Stimulated activated CD4-positive, alpha-beta T cell treated with anti-CD3 and anti-CD28 coated beads, Interleukin-4, amount 100 ng/mL, for 1 hour (primary cell): ENCODE data around the gene STMN3.
A peak's percentile ranks its signal among the peaks of the same experiment; 100 is the strongest.

ENCODE experiments used
- DNase-seq: peaks from one replicate; pipeline ENCODE4 v3.0.0-alpha.2; 2020

The STMN3 gene

GRCh38 chr20:63691711-63692435 is 38.6 kb upstream of the STMN3 start:
- no peak for DNase-seq

- no peak for DNase-seq
Observed at GRCh38 chr20:63690898-63691710, 37.9 kb upstream of the STMN3 start.

GRCh38 chr20:63690003-63690897 is 37.0 kb upstream of the STMN3 start:
- DNase-seq, result no peak

DNA sequence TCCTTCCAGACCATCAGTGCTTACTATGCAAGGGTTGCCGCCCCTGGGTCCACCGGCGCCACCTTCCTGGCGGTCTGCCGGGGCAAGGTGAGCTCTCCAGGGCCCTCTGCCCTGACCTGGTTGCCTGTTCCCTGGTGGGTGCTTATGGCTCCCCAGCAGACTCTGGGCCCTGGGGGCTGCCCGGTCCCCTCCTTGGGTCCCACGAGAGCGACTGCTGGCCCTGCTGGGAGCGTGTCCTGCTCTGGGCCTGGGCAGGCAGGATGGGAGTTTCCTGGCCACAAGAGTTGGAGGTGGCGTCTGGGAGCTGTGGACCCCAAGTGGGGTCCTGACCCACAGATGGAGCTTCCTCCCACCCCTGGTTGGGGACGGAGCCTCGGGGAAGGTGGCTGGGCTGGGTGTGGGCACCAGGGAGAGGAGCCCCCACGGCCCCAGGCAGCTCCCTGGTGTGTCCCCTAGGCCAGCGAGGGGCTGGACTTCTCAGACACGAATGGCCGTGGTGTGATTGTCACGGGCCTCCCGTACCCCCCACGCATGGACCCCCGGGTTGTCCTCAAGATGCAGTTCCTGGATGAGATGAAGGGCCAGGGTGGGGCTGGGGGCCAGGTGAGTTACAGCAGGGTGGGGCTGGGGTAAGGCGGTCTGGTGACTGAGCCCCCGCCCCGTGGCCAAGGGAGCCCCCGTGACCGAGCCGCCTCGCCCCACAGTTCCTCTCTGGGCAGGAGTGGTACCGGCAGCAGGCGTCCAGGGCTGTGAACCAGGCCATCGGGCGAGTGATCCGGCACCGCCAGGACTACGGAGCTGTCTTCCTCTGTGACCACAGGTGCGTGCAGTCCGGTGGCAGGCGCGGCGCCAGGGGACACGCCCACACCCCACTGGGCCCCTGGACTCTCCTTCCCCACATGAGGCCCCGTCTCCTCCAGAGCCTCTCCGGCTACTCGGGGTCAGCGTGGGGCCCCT is 36.1 kb upstream of the STMN3 start:
- DNase-seq, result no peak

GRCh38 chr20:63688228-63689045 is 35.2 kb upstream of the STMN3 start:
- no peak for DNase-seq

GRCh38 chr20:63687419-63688178 is 34.4 kb upstream of the STMN3 start:
- DNase-seq, result no peak

DNA sequence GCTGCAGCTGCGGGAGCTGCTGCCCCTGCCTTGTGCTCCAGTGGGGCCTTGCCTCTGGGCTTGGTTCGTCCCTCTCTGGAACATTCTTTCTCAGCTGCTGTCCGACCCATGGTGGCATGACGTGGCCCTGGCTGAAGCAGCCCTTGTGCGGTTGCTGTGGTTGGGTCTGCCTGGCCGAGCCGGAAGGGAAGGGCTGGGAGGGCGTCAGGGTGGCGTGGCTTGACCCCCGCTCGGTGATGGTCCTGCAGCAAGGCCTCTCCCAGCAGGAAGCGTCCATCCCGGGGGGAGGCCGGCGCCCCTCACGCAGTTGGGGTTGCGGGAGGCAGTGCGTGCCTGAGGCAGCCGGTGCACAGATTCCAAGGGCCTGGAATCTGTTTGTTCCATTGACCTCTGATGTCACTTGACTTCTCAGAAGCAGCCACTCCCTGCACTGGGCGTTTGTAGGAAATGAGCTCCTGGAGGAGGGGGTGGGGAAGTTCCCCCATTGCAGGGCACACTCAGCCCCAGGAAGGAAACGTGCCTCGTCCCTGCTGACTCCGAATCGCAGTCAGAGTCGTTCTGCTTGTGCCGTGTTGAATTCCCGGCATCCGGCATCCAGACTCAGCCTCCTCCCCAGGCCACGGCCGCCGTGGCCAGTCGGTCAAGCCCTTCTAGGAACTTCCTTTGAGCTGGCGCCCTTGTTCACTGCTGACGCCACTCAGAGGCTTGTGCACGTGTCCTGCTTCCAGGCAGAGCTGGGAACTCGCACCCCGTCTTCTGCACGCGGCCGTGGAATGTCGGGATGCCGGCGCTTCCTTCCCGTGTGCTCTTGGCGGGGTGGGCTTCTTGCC is 33.5 kb upstream of the STMN3 start:
- DNase-seq, result peak; percentile 68

DNA sequence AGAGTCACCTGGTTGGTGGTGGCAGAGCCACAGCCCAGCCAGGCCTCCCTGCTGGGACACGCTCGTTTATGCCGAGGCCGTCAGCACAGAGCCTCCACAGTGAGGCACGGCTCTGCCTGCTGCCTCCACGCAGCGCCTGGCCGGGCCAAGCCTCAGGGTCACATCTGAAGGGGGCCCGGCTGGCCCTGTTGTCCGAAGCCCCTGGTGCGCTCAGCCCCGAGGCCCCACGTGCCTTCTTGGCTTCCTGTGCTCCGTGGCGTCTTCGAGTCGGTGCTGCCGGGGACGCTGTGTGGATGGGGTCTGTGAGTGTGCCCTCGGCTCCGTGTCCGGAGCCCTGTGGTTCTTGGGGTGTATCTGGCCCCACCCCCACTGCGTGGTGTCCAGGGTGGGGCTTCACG is 32.9 kb upstream of the STMN3 start:
- DNase-seq, result no peak

DNA sequence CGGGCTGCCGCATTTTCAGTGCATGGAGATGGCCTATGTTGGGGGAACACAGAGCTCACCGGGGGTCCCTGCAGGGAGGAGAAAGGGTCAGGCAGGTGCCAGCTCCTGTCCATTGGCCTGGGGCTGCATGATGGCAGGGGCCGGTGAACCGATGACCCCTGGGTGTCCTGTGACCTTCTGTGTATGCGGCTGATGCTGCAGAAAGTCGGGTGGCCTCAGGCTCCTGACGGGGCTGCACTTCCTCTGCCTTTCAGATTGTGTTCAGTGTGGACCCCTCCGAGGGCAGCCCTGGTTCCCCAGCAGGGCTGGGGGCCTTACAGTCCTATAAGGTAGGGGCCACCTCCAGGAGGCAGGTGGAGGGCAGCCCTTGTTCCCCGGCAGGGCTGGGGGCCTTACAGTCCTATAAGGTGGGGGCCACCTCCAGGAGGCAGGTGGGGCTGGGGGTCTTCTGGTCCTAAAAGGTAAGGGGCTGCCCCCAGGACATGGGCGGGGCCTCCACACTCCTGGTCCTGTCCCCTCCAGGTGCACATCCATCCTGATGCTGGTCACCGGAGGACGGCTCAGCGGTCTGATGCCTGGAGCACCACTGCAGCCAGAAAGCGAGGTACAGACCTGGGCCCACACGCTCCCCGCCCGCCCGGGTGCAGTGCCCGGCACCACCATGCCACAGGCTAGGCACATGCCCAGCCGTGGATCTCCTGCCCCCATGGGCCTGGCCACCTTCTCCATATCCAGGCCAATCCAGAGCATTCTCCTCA is 32.2 kb upstream of the STMN3 start:
- no peak for DNase-seq

DNA sequence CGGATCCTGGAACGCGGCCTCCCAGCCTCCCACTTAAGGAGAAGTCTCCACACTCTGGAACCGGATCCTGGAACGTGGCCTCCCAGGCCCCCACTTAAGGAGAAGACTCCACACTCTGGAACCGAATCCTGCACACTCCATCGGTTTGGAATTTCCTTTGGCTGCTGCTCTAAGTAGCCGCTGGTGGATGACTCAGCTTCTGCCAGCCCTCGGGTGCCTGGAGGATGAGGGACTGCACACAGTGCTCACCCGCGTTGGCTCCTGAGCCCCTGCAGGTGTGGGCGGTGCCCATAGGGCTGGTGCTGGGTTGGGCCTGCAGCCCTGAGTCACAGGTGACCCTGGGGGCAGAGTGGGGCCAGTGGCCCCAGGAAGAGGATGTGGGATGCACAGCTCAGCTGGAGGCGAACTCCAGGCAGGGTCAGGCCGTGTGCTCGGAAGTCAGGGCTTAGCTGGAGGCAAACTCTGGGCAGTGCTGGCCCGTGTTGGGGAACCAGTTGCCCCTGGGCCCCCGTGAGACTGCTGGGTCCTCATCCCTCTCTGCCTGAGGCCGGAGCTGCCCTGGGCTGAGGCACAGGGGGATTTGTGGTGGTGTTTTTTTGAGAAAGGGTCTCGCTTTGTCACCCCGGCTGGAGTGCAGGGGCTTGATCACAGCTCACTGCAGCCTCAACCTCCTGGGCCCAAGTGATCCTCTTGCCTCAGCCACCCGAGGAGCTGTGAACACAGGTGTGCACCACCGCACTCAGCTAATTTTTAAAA is 29.3 kb upstream of the STMN3 start:
- DNase-seq, result no peak

GRCh38 chr20:63681609-63682142 is 28.5 kb upstream of the STMN3 start:
- no peak for DNase-seq

DNA sequence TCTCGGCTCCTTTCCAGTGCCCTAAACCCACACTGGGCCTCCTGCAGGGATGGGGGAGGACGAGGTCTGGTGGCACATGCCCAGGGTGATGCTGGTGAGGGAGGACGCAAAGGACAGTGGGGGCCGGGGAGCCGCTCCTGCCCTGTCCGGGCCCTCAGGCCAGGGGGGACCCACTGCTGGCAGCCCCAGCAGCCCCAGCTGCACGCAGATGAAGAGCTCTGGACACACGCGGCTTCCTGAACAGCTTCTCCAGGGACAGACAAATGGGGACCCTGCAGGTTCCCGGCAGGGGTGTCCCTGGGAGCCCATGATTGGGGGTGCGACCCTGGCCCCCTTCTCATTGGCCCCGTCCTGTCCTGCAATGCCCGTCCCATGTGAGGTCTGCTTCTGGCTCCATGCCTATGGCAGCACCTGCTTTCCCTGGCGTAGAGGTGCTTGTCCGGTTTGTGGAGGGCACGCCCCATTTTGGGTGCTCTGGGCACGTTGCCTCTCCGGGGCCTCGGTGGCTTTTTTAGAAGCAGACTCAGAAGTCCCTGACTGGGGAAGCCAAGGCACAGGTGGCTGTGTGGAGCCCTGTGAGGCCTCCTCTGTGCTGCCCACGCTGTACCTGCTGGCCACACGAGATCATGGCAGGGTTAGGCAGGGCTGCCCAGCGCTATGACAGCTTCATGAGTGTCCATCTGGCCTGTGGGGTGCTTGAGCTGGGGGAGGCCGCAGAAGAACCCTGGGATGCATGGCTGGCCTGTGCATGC is 27.8 kb upstream of the STMN3 start:
- DNase-seq, result no peak

GRCh38 chr20:63680427-63680826 is 27.2 kb upstream of the STMN3 start:
- no peak for DNase-seq

GRCh38 chr20:63679799-63680305 is 26.6 kb upstream of the STMN3 start:
- DNase-seq, result no peak

GRCh38 chr20:63678667-63679465 is 25.6 kb upstream of the STMN3 start:
- DNase-seq, result no peak

DNA sequence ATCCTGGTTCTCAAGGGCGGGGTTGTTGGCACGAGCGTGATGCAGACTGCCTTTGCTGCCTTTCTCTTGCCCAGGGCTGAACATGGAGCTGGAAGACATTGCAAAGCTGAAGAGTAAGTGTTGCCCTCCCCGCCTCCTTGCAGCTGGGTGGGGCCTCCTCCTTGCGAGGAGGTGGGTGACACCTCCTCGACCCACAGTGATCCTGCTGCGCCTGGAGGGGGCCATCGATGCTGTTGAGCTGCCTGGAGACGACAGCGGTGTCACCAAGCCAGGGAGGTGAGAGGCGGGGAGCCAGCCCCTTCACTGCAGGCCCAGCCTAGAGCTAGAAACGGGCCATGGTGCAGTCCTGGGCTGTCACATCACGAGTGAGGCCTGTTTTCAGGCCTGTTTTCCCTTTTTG is 24.8 kb upstream of the STMN3 start:
- DNase-seq, result no peak
